Brain pericyte (primary cell): Measurements from ENCODE around the gene LDB3.
"Not testable (repeated sequence)": the region's sequence is repeated elsewhere in the genome, so short reads cannot be mapped to it uniquely, and the experiment has no call there.

Experiments used
- DNase-seq: peaks from one replicate; pipeline ENCODE4 v3.0.0-alpha.2; 2012; ENCODE audit warnings: low read depth, low spot score

Gene LDB3, protein sequence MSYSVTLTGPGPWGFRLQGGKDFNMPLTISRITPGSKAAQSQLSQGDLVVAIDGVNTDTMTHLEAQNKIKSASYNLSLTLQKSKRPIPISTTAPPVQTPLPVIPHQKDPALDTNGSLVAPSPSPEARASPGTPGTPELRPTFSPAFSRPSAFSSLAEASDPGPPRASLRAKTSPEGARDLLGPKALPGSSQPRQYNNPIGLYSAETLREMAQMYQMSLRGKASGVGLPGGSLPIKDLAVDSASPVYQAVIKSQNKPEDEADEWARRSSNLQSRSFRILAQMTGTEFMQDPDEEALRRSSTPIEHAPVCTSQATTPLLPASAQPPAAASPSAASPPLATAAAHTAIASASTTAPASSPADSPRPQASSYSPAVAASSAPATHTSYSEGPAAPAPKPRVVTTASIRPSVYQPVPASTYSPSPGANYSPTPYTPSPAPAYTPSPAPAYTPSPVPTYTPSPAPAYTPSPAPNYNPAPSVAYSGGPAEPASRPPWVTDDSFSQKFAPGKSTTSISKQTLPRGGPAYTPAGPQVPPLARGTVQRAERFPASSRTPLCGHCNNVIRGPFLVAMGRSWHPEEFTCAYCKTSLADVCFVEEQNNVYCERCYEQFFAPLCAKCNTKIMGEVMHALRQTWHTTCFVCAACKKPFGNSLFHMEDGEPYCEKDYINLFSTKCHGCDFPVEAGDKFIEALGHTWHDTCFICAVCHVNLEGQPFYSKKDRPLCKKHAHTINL

DNA sequence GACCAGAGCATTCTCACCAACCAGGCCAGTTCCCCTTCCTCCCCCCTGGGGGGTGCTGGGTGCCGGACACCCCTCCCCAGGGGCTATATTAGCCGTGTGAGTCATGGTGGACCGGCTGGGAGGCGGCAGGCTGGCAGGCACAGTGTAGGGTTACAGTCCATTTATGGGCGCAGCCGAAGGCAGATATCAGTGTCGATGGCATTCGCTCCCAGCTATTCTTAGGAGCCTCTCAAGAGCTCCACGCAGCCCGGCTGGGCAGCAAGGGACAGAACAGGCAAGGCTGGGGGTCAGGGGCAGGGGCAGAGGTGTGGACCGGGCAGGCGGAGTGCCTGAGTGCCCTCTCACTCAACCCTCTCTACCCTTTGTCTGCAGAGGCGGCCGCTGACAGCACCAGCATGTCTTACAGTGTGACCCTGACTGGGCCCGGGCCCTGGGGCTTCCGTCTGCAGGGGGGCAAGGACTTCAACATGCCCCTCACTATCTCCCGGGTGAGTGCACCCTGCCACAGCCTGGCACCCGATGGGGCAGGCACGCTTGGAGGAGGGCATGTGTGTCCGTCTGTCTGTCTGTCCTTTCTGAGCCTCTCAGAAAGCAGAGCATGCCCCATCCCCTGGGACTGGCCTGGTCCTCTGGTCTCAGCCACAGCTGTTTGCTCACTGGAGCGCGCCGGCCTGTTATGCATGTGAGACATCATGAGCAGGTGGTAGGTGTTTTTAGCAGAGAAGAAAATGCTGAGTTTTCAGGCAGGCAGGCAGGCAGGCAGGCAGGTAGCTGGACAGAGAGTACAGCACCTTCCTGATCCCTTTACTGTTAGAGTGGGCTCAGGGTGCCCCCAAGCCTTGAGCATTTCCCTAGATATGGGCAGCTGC lies at the start of gene LDB3:
TSS of gene LDB3 (plus strand) at position 215 of the 869 bp plus-strand sequence. CDS start at position 396, 181 bp downstream.
- no peak for DNase-seq

DNA sequence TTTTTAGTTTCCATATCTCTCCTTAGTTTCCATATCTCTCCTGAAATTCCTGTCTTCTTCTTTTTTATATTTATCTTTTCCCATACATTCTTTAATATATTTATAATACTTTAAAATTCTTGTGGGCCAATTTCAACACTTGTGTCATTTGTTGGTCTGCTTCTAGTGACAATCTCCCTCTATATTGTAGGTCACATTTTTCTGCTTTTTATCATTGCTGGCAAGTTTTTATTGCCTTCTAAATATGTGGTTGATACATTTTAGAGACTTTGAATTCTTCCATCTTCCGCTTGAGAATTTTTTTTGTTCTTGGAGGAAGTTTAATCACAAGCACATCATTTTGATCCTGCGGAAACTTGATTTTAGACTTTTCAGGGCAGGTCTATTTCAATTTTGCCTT lies 40.0 kb upstream of the LDB3 start:
- DNase-seq: no peak

DNA sequence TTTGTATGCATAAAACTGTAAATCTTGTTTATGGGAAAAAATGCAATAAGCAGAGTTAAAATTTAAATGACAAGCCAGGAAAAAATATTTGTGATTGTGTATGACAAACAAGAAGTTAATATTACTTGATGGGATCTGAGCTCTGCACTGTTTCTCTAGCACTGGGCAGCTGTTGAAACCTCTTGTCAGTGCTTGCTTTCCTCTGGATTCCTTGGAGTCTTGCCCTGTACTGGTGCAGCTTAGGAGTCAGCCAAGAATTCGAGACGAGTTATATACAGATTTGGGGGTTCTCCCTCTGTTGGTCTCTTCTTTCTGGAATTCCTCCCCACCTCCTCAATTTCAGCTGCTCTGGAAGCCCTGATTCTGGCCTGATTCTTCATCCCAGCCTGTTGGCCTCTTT lies 38.2 kb upstream of the LDB3 start:
- DNase-seq: no peak

- no peak for DNase-seq
Observed at GRCh38 chr10:86632009-86632800, 36.1 kb upstream of the LDB3 start.

- no peak for DNase-seq
Observed at GRCh38 chr10:86632951-86633350, 35.4 kb upstream of the LDB3 start.

GRCh38 chr10:86635402-86635801 lies 32.9 kb upstream of the LDB3 start:
- no peak for DNase-seq

GRCh38 chr10:86636311-86636710 lies 32.0 kb upstream of the LDB3 start:
- no peak for DNase-seq

GRCh38 chr10:86642021-86642420 lies 26.3 kb upstream of the LDB3 start:
- DNase-seq: no peak

GRCh38 chr10:86642499-86642898 lies 25.8 kb upstream of the LDB3 start:
- no peak for DNase-seq

DNA sequence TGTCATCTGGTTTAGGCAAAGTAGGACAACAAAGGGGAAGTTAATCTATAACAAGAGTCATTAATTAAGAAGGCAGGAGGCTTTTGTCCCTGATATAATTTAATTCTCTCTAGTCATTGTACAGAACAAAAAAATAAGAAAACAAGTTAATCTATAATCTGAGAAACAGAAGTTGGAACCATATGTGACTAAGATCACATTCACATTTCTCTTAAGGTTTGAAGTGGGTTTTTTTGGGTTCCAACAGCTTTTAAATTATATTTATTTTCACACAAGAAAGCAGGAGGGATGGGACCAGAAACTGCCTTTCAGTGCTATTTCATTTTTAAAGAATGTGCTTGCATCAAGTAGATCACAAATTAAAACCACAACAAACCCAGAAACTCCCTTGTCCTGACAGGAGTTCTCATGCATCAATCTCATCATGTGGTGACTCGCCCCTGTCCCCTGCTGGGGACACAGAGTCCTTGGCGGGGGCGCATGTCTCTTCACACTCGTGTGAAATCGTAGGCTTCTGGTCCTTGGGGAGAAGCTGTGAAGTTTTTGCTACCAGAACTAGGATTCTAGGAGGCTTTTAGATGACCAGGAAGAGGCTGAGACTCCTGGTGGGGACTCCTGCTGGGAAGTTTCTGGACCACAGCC lies 24.0 kb upstream of the LDB3 start:
- DNase-seq: no peak

- no peak for DNase-seq
Observed at GRCh38 chr10:86644794-86645445, 23.4 kb upstream of the LDB3 start.

DNA sequence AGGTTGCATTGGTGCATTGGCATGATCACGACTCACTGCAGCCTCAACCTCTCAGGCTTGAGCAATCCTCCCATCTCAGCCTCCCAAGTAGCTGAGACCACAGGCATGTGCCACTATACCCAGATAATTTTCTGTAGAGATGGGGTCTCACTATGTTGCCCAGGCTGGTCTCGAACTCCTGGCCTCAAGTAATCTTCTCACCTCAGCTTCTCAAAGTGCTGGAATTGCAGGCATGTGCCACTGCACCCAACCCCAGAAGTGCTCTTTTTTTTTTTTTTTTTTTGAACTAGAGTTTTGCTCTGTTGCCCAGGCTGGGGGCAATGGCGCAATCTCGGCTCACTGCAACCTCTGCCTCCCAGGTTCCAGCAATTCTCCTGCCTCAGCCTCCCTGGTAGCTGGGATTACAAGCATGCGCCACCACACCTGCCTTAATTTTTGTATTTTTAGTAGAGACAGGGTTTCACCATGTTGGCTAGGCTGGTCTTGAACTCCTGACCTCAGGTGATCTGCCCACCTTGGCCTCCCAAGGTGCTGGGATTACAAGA lies 22.6 kb upstream of the LDB3 start:
- DNase-seq: not testable (repeated sequence)

GRCh38 chr10:86646532-86646931 lies 21.8 kb upstream of the LDB3 start:
- no peak for DNase-seq

- DNase-seq: no peak
Observed at GRCh38 chr10:86646933-86647332, 21.4 kb upstream of the LDB3 start.

DNA sequence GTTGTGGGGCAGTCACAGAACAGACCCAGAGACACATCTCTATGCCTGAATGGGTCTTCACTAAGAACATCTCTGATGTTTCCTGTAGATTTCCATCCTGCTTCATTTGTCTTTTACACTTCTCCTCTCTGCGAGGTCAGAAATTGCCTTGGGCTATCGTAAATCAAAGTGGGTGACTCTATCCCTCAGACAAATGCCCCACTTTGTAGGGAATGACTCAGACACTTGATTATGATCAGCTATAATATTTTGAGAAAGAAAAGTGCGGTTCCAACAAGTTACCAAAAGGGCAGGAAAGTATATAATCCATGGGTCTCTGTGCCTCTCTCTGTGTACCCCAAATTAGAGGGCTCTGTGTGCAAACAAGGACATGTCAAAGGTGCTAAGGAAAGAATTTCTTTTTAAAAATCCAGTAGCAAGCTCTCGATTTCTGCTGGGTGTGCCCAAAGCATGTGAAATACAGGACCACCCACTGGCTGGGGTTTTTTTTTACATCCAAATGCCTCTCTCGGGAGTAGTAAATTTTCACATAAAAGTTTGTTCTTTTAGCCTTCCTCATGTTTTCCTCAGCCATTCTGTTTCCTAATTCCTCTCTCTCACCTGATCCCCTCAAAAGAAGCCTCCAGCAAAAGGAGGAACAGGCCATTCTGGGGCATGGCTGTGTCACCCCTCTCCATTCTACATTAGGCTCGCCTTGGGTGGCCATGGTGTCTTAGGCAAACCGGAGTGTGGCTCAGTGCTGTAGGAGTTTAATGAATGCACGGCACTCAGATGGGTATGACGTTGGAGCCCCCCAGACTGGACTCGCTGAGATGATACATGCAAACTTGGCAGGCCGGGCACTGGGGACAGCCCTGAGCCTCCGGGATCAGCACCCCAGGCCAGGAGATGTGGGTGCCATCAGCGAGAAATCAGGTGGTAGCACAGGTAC lies 20.3 kb upstream of the LDB3 start:
- DNase-seq: no peak

GRCh38 chr10:86648704-86649427 lies 19.4 kb upstream of the LDB3 start:
- no peak for DNase-seq

GRCh38 chr10:86649471-86650150 lies 18.7 kb upstream of the LDB3 start:
- no peak for DNase-seq

DNA sequence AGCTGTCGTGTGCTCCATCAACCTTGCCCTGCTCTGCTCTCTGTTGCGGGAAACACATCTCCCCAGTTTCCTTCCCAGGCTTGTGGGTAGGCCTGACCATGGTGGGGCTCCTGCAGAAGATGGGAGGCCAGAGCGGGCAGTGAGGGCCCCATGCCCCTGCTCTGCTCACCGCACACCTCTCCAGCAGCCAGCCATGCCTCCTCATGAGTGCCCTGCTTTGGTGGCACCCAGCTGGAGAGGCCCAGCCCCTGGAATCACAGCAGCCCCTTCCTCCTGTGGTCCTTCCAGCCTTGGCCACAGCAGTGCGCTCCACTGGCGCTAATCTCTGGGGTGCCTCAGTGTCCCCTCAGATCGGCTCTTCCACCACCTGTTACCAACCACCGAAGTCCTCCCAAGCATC lies 18.2 kb upstream of the LDB3 start:
- no peak for DNase-seq
